Measurements from ENCODE around the gene TNFRSF17. TPM values are rescaled to one million over a fixed set of nuclear protein-coding genes. Genes with fewer than 3 reads are reported as not detected.
A peak's percentile ranks its signal among the peaks of the same experiment; 100 is the strongest.

Gene TNFRSF17
- total and polyA plus RNA-seq, 9 of the 15 experiments (the other 6 are each of a cell fraction or from before 2014, with no cell fraction given), result not detected

DNA sequence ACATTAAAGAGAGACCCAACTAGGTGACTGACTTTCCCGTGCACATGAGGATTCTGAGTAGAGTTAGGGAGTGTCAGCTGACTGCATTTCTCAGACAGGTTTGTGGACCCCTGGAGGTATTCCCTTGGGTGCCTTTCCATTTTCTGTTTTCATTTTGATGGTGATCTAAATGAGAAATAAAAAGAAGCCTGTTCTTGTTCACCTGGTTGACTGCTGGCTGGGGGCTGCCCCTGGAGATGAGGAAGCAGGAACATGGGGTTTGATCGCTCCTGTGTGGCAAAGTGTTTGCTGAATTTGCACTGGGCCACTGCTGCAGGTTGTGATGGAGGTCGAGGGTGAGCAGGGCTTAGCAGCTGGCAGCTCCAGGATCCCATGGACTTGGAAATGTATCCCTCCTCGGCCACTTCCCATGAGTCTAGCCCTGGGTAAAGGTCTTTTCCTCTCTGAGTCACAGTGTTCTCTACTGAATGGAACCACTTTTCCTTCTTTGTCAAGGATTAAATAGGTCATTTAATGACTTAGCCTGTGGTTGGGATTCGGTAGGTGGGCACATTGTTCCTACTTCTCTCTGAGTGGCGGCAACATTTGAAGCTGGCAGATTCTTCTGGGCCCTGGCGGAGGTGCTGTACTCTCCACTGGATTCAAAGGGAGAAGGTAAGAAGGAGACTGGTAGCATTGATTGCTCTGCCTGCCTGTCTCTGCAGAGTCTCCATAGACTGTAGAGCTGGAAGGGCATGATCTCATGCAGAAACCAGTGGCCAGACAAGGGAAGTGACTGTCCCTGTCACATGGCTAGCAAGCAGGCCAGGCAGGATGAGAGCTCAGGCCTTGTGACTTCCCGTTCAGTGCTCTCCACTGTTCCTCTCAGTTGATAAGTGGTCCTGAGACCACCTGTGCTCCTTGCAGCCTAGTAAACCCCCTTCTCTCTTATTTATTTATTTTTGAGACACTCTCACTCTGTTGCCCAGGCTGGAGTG lies 29.4 kb downstream of the TNFRSF17 start:
- 46% methylated on average over 8 of the region's 8 CpGs for WGBS (ENCODE audit: insufficient coverage, low coverage, missing lambda C conversion rate)
- Histone ChIP-seq H3K79me2 (ENCODE audit: control insufficient read depth, insufficient read depth, low read length) (no peaks in the 10 kb centered on the region), H3K36me3 (ENCODE audit: control insufficient read depth, insufficient read depth, low read length) (no peaks in the 10 kb centered on the region), H3K4me2 (ENCODE audit: insufficient read depth, low read length) (no peak overlapping the region), H3K9ac (ENCODE audit: insufficient read depth in 1 of 2, low read depth in 2 of 2, low read length in 2 of 2) (no peak overlapping the region), H3K9me3 (replicated peaks; ENCODE audit: control insufficient read depth, insufficient read depth, low read depth, low read length) (no peaks in the 10 kb centered on the region), H2AFZ (ENCODE audit: low read depth, low read length) (no peak overlapping the region), H3K9me1 (ENCODE audit: control insufficient read depth, insufficient read depth, low read length) (no peaks in the 10 kb centered on the region), H3K27ac (ENCODE audit: extremely low read depth, low read depth, low read length) (no peak overlapping the region), H4K20me1 (replicated peaks; ENCODE audit: control insufficient read depth, insufficient read depth, low read length) (0 out of 2 replicates have a peak, but pooled peaks cover 4% of the 10 kb centered on the region), H3K27me3 (ENCODE audit: control insufficient read depth in 2 of 2, insufficient read depth in 2 of 2, low read length in 2 of 2) (no peaks in the 10 kb centered on the region), H3K4me1 (replicated peaks in 1 of 2; ENCODE audit: control insufficient read depth in 2 of 2, insufficient read depth in 2 of 2, low read length in 2 of 2) (peaks cover 8 to 12% of the 10 kb centered on the region in 2 experiments; a peak in 3 of 5 replicates), H3K4me3 (no peak overlapping the region)
- CTCF ChIA-PET (ENCODE audit: low intra/inter-chr PET ratio), result interaction anchor here (0.6 kb wide), 1 partner anchor 17 kb away, joined by 3 read pairs; no protein-coding TSS in a partner anchor
- no TSS peak for BruUV-seq (replicated peaks)
- FAIRE-seq, result peak; percentile 29
- DNase-seq (ENCODE audit: extremely low read depth in 1 of 4, low spot score in 3 of 4), result peak in 1 of 4 experiments; percentile 22
- POLR2A ChIA-PET, result interaction anchor here (1.4 to 1.7 kb wide), 2 partner anchors 8 to 17 kb away, joined by 5 read pairs; partner anchors contain the start of gene SNX29
- ATAC-seq, result peak; percentile 72
- in situ Hi-C loops (cut with MboI) (no loop called here), intact Hi-C loops (cut with micrococcal nuclease) (no loop called here)
- no peak for TF ChIP-seq MTA3 (IDR thresholded peaks at IDR 0.05; ENCODE audit: borderline replicate concordance)
- TF ChIP-seq CHD2 (IDR thresholded peaks at IDR 0.05; ENCODE audit: low read depth, low read length), result no peak
- TF ChIP-seq, protein P1, sequence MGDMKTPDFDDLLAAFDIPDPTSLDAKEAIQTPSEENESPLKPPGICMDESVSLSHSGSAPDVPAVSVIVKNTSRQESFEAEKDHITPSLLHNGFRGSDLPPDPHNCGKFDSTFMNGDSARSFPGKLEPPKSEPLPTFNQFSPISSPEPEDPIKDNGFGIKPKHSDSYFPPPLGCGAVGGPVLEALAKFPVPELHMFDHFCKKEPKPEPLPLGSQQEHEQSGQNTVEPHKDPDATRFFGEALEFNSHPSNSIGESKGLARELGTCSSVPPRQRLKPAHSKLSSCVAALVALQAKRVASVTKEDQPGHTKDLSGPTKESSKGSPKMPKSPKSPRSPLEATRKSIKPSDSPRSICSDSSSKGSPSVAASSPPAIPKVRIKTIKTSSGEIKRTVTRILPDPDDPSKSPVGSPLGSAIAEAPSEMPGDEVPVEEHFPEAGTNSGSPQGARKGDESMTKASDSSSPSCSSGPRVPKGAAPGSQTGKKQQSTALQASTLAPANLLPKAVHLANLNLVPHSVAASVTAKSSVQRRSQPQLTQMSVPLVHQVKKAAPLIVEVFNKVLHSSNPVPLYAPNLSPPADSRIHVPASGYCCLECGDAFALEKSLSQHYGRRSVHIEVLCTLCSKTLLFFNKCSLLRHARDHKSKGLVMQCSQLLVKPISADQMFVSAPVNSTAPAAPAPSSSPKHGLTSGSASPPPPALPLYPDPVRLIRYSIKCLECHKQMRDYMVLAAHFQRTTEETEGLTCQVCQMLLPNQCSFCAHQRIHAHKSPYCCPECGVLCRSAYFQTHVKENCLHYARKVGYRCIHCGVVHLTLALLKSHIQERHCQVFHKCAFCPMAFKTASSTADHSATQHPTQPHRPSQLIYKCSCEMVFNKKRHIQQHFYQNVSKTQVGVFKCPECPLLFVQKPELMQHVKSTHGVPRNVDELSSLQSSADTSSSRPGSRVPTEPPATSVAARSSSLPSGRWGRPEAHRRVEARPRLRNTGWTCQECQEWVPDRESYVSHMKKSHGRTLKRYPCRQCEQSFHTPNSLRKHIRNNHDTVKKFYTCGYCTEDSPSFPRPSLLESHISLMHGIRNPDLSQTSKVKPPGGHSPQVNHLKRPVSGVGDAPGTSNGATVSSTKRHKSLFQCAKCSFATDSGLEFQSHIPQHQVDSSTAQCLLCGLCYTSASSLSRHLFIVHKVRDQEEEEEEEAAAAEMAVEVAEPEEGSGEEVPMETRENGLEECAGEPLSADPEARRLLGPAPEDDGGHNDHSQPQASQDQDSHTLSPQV (IDR thresholded peaks at IDR 0.05), result 0 out of 2 replicates have a peak, but pooled peaks have one; percentile 21
- peak; percentile 50; the same call in 1 of the 2 replicates for TF ChIP-seq TOE1 (IDR thresholded peaks at IDR 0.05; ENCODE audit: borderline replicate concordance)
- no peak for TF ChIP-seq TOE1 (CRISPR knock-in tag; IDR thresholded peaks at IDR 0.05; ENCODE audit: borderline replicate concordance, low read depth)
- TF ChIP-seq, protein P2, sequence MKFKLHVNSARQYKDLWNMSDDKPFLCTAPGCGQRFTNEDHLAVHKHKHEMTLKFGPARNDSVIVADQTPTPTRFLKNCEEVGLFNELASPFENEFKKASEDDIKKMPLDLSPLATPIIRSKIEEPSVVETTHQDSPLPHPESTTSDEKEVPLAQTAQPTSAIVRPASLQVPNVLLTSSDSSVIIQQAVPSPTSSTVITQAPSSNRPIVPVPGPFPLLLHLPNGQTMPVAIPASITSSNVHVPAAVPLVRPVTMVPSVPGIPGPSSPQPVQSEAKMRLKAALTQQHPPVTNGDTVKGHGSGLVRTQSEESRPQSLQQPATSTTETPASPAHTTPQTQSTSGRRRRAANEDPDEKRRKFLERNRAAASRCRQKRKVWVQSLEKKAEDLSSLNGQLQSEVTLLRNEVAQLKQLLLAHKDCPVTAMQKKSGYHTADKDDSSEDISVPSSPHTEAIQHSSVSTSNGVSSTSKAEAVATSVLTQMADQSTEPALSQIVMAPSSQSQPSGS (CRISPR knock-in tag; IDR thresholded peaks at IDR 0.05), result no peak
- TF ChIP-seq ZNF76 (CRISPR knock-in tag; IDR thresholded peaks at IDR 0.05; ENCODE audit: borderline replicate concordance), result 0 out of 2 replicates have a peak, but pooled peaks have one; percentile 48
- no peak for TF ChIP-seq HNRNPL (IDR thresholded peaks at IDR 0.05; ENCODE audit: low read depth, low read length)
- TF ChIP-seq, protein P3, sequence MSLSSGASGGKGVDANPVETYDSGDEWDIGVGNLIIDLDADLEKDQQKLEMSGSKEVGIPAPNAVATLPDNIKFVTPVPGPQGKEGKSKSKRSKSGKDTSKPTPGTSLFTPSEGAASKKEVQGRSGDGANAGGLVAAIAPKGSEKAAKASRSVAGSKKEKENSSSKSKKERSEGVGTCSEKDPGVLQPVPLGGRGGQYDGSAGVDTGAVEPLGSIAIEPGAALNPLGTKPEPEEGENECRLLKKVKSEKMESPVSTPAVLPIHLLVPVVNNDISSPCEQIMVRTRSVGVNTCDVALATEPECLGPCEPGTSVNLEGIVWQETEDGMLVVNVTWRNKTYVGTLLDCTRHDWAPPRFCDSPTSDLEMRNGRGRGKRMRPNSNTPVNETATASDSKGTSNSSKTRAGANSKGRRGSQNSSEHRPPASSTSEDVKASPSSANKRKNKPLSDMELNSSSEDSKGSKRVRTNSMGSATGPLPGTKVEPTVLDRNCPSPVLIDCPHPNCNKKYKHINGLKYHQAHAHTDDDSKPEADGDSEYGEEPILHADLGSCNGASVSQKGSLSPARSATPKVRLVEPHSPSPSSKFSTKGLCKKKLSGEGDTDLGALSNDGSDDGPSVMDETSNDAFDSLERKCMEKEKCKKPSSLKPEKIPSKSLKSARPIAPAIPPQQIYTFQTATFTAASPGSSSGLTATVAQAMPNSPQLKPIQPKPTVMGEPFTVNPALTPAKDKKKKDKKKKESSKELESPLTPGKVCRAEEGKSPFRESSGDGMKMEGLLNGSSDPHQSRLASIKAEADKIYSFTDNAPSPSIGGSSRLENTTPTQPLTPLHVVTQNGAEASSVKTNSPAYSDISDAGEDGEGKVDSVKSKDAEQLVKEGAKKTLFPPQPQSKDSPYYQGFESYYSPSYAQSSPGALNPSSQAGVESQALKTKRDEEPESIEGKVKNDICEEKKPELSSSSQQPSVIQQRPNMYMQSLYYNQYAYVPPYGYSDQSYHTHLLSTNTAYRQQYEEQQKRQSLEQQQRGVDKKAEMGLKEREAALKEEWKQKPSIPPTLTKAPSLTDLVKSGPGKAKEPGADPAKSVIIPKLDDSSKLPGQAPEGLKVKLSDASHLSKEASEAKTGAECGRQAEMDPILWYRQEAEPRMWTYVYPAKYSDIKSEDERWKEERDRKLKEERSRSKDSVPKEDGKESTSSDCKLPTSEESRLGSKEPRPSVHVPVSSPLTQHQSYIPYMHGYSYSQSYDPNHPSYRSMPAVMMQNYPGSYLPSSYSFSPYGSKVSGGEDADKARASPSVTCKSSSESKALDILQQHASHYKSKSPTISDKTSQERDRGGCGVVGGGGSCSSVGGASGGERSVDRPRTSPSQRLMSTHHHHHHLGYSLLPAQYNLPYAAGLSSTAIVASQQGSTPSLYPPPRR (CRISPR knock-in tag; IDR thresholded peaks at IDR 0.05; ENCODE audit: borderline replicate concordance), result no peak

Measured in K562 (cell line).